HG03565 (cell line): ENCODE data around the gene BCKDHB.

Experiments
- ATAC-seq: cut with Tn5 transposase; IDR thresholded peaks from one replicate; pipeline ENCODE4 v1.9.1; 2021; ENCODE audit warnings: mild to moderate bottlenecking, moderate library complexity; ENCODE audit not compliant: unreplicated experiment

The BCKDHB gene

GRCh38 chr6:80148220-80148619, 41.7 kb downstream of the BCKDHB start:
- ATAC-seq = peak; percentile 51

GRCh38 chr6:80151635-80152034, 45.2 kb downstream of the BCKDHB start:
- no peak for ATAC-seq

- no peak for ATAC-seq
These were observed 47.7 kb downstream of the BCKDHB start for GRCh38 chr6:80154160-80154559.

GRCh38 chr6:80156221-80156620, 49.8 kb downstream of the BCKDHB start:
- ATAC-seq = no peak

GRCh38 chr6:80158478-80158989, 52.1 kb downstream of the BCKDHB start:
- ATAC-seq = no peak

GRCh38 chr6:80161434-80161833, 55.0 kb downstream of the BCKDHB start:
- ATAC-seq = no peak

GRCh38 chr6:80163754-80164187, 57.3 kb downstream of the BCKDHB start:
- peak; percentile 78 for ATAC-seq

- ATAC-seq = peak; percentile 89
These were observed 58.7 kb downstream of the BCKDHB start for GRCh38 chr6:80165143-80165542.

GRCh38 chr6:80165819-80166218, 59.3 kb downstream of the BCKDHB start:
- ATAC-seq = no peak

GRCh38 chr6:80170433-80170832, 64.0 kb downstream of the BCKDHB start:
- ATAC-seq = no peak

- ATAC-seq = no peak
These were observed 66.9 kb downstream of the BCKDHB start for GRCh38 chr6:80173411-80173810.

GRCh38 chr6:80174900-80175572, 68.6 kb downstream of the BCKDHB start:
- ATAC-seq = no peak

- no peak for ATAC-seq
These were observed 73.2 kb downstream of the BCKDHB start for GRCh38 chr6:80179695-80180094.

GRCh38 chr6:80181352-80182081, 75.0 kb downstream of the BCKDHB start:
- peak; percentile 66 for ATAC-seq

GRCh38 chr6:80182308-80182707, 75.8 kb downstream of the BCKDHB start:
- no peak for ATAC-seq

GRCh38 chr6:80183019-80183795, 76.7 kb downstream of the BCKDHB start:
- no peak for ATAC-seq

GRCh38 chr6:80185492-80185891, 79.0 kb downstream of the BCKDHB start:
- ATAC-seq = no peak

- no peak for ATAC-seq
These were observed 79.6 kb downstream of the BCKDHB start for GRCh38 chr6:80186082-80186481.

- ATAC-seq = no peak
These were observed 90.4 kb downstream of the BCKDHB start for GRCh38 chr6:80196906-80197305.

GRCh38 chr6:80197474-80197873, 91.0 kb downstream of the BCKDHB start:
- no peak for ATAC-seq

- ATAC-seq = no peak
These were observed 91.5 kb downstream of the BCKDHB start for GRCh38 chr6:80197986-80198385.
